Heart left ventricle (tissue), 13 donors: Measurements from ENCODE around the gene CLEC4G.

ENCODE experiments used
- CTCF ChIP-seq, 12 donors: fragments of 200-600 bp; sonication (generic) in 4 of 12; IDR thresholded peaks; one replicate each; pipeline versions ENCODE4 v1.5.0 to v1.8.0; 2018 to 2022; ENCODE audit warnings: antibody characterized with exemption in 12 of 12, mild to moderate bottlenecking in 5 of 12
- POLR2A ChIP-seq, 2 donors: fragments of 450-650 bp; IDR thresholded peaks; one replicate each; pipeline ENCODE4 v1.6.1; 2017; ENCODE audit warnings: antibody characterized with exemption in 2 of 2, mild to moderate bottlenecking in 2 of 2, moderate library complexity in 2 of 2
- donor health status: ischemic (EF 13 %, LVEDD 7.1; RV severe dilation, severe dysfunction).
- donor health status: DM: no; HTN: yes; CAD: no.
- donor health status: DM: no; HTN: no; CAD: no.
- donor health status: ischemic (EF 25% LVEDD 6.9; RV normal size, moderate dysfunction).
- donor health status: ischemic (EF 25% LVEDD 5.7; RV mildly dilated, moderate dysfunction).
- donor health status: ischemic (EF 35%, LVEDD 5.7; RV mildly dilated, moderate dysfunction).
- donor health status: nonischemic (EF 11% LVEDD 7.7; RV severe dilation, severe dysfunction).
- donor health status: DM: yes; HTN: yes; CAD: no.
- donor health status: PGD.
- donor health status: ischemic (EF 29% LVEDD 5.4; RV normal size, mild dysfunction).
- donor health status: nonischemic (EF 23%, LVEDD 6.1; RV moderate dilation, normal function).

- TF ChIP-seq CTCF (IDR thresholded peaks at IDR 0.05) (no peak), POLR2A (IDR thresholded peaks at IDR 0.05) (no peak)
Measured at GRCh38 chr19:7740682-7741054, 8.8 kb upstream of the CLEC4G start.
